GM21737 (cell line): Measurements from ENCODE around the gene ISCU.
"Not testable (repeated sequence)": the region's sequence is repeated elsewhere in the genome, so short reads cannot be mapped to it uniquely, and the experiment has no call there.

ENCODE experiments used
- ATAC-seq: cut with Tn5 transposase; IDR thresholded peaks from one replicate; pipeline ENCODE4 v1.9.1; 2021; ENCODE audit warnings: mild to moderate bottlenecking, moderate library complexity; ENCODE audit not compliant: unreplicated experiment

ISCU gene

DNA sequence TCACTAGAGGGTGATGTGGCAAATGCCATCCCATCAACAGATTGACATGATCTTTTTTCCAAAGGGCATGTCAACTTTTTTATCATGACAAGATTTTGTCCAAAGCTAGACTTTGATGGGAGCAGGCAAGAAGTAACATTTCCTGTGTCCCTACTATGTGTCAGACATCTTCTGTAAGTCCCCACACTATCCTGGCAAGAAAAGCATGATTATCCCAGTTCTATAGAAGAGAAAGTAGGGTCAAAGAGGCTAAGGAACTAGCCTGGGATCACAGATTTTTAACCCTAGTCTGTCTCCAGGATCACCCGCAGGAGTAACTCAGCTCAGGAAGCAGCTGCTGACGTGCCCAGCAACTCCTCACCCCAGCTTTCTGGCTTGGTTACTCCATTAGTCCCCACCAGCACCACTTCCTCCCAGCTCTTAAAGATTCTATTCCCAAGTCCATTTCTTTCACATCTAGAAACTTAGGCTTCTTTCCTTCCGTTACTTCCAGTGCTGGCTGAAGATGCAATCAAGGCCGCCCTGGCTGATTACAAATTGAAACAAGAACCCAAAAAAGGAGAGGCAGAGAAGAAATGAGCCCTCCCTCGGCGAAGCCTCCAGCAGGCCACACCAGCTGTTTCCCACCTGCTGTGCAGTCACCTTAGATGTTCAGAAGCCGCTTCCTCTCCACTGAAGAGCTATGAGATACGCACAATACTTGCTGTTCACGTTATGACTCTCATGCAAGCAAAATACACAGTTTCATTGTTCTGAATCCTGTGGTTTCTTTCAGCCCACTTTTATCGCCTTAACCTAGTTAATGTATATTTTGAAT lies 6.2 kb downstream of the ISCU start:
- peak; percentile 67 for ATAC-seq

- ATAC-seq: no peak
These were observed 8.6 kb downstream of the ISCU start for GRCh38 chr12:108570743-108571608.

GRCh38 chr12:108571609-108572165 lies 9.3 kb downstream of the ISCU start:
- no peak for ATAC-seq

DNA sequence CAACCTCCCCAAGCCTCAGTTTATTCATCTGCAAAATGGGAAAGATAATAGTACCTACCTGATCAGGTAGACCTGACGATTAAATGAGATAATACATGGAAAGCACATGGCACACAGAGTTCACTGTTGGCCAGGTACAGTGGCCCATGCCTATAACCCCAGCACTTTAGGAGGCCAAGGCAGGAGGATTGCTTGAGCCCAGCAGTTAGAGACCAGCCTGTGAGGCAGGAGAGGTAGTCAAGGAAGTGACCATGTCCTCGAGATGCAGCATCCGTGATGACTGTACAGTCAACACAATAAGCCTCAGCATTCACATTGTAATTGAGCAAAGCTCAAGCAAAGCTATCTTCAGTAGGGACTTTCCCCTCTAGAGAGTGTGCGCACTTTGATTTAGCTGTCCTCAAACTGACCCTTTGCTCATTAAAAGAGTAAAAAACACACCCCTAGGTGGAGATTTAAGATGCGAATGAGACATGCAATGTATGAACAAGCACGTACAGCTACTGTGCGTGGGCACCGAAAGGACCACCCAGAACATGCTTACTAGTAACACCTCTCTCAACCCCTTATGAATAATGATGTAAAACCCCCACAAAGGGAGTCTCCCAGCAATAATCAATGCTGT lies 9.9 kb downstream of the ISCU start:
- ATAC-seq: no peak

DNA sequence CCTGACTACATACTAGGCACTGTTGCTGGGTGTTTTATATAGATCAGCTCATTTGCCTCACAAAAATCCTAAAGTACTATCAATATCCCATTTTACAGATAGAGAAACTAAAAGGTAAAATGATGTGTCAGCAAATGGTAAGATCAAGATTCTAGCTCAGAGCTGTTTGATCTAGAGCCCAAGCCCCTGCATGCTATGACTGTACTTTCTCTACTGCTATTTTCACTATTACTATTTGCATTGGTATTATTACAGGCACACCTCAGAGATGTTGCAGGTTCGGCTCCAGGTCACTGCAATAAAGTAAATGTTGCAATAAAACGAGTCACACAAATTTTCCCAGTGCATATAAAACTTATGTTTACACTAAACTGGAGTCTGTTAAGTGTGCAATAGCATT lies 10.9 kb downstream of the ISCU start:
- no peak for ATAC-seq

DNA sequence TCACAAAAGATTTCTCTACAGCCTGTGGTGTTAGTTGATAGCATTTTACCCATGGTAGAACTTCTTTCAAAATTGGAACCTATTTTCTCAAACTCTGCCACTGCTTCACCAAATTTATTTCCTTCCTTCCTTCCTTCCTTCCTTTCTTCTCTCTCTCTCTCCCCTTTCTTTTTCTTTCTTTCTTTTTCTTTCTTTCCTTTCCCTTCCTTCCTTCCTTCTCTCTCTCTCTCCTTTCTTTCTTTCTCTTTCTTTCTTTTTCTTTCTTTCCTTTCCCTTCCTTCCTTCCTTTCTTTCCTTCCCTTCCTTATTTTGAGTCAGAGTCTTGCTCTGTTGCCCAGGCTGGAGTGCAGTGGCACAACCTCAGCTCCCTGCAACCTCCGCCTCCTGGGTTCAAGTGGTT lies 11.9 kb downstream of the ISCU start:
- ATAC-seq: not testable (repeated sequence)

DNA sequence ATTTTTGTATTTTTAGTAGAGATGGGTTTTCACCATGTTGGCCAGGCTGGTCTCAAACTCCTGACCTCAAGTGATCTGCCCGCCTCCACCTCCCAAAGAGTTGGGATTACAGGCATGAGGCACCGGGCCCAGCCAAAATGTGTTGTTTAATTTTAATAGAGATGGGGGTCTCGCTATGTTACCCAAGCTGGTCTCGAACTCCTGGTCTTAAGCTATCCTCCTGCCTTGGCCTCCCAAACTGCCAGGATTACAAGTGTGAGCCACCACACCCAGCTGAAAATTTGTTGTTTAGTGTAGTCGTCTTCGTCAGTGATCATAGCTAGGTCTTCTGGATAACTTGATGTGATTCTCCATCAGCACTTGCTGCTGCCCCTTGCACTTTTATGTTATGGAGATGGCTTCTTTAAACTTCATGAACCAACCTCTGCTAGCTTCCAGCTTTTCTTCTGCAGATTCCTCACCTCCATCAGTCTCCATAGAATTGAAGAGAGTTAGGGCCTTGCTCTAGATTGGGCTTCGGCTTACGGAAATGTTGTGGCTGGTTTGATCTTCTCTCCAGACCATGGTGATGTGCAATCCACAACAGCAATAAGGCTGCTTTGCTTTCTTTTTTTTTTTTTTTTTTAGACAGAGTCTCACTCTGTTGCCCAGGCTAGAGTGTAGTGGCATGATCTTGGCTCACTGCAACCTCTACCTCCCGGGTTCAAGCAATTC lies 13.0 kb downstream of the ISCU start:
- ATAC-seq: no peak

DNA sequence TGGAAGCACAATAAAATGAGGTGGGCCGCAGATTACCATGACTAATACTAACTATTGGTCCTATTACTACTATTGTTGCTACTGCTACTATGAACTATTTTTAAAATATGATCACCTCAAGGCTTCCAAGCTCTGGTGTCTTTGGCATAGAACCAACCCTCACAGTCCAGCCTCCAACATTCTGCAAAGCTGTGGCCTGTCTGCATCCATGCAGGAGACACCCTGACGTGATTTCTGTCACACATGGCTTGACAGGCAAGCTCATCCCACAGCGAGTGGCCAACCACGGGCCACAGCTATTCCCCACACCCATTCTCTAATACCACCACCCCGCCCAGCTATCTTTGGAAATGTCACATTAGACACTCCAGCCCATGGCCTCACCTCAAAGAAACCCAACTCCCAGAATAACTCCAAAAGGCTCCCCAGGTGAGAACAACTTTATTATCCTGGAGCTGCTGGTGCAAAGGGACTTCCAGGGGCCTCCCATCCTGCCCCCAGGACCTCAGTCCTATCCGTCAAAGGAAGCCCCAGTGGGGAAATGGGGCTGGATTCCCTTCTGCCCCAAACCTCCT lies 14.4 kb downstream of the ISCU start:
- no peak for ATAC-seq

GRCh38 chr12:108577458-108577857 lies 15.1 kb downstream of the ISCU start:
- no peak for ATAC-seq

DNA sequence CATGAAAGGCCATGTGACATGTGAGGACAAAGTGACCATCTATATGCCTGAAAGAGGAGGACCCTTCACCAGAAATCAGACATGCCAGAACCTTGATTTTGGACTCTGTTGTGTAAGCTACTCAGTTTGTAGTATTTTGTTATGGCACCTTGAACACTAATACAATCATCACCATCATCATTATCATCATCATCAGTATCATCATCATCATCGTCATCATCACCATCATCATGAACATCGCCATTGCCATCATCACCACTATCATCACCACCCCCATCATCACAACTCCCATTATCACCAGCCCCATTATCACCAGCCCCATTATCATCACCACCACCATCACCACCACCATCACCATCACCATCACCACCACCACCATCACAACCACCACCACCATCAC lies 15.9 kb downstream of the ISCU start:
- no peak for ATAC-seq

- ATAC-seq: no peak
These were observed 16.4 kb downstream of the ISCU start for GRCh38 chr12:108578813-108579212.

GRCh38 chr12:108580531-108580930 lies 18.1 kb downstream of the ISCU start:
- ATAC-seq: no peak

- no peak for ATAC-seq
These were observed 19.2 kb downstream of the ISCU start for GRCh38 chr12:108581311-108582227.

DNA sequence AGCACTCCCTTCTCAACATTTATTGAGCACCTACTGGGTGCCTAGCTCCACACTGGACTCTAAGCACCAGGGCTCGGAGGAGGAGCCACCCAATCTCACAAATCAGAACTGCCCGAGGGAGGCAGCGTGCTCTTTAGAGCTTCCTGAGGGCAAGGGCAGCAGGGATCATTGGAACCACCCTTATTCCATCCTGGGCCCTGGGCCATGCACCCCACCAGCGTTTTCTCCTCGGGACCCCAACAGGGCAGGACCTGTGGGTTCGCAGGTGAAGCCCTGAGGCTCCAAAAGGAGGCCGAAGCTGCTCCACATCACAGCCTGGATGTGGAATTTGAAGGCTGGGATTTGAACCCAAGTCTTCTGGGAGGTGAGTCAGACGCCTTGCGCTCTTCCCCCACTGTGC lies 20.1 kb downstream of the ISCU start:
- ATAC-seq: no peak

DNA sequence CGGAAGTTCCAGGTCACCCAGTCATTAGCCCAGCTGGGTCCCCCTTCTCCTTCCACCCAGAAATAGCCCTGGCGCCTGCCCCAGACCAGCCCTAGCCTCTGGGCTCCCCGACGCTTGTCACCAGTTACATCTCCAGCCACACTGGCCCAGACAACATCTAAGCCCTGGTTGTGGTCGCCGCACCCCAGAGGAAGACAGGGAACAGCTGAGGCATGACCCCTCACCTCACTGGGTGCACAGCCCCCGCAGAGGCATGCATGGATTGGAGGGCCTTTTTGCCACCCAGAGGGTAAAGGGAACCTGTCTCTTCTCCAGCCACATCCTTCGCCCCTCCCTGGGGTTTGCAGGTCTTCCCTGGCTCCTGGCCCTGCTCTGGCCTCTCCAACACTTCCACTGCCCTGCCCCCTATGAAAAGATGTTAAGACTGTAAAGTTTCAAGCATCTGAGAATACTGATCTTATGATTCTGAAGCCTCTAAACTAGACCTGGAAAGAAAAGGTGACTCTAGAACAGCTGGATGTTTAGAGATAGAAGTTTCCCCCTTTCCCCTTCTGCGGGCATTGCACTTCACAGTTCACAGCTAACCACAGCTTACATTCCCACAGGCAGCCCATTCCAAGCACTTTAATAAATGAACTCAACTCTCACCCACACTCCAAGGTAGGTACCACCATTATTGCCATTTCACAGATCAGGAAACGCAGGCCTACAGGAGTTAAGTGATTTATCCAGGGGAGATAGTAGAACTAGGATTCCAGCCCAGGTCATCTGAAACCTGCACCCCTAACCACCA lies 20.8 kb downstream of the ISCU start:
- ATAC-seq: no peak

- ATAC-seq: no peak
These were observed 21.6 kb downstream of the ISCU start for GRCh38 chr12:108583991-108584390.

DNA sequence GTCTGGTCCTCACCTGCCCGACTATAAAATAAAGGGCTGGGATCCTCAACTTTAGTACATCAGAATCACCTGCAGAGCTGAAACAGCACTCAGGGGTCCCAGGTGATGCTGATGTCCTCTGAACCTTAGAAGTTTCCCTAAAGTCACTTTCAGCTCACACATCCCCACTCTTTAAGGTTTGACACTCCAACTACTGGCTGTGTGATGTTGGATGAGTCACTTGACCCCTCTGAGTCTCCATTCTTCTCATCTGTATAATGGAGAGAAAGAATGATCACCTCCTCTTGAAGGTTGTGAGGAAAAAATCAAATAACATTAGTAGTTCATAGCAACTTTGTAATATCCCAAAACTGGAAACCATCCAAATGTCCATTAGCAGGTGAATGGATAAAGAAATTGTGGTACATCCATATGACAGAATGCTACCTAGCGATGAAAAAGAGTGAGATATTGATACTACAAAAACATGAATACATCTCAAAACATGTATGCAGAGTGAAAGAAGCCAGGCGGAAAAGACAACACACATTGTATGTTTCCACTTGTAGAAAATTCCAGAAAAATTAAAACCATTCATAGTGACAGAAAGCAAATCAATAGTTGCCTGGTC lies 22.2 kb downstream of the ISCU start:
- ATAC-seq: no peak

DNA sequence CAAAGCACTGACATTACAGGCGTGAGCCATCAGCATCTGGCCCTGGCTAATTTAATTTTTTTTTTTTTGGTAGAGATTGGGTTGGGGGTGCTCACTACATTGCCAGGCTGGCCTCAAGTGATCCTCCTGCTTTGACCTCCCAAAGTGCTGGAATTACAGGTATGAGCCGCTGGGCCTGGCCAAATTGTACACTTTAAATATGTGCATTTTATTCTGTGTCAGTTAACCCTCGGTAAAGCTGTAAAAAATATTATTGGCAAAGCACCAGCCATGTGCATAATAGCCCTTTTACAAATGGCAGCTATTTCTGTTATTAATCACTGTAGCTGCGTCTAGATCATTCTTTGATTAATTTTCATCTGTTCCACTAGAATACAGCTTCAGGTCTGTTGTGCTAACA lies 23.5 kb downstream of the ISCU start:
- no peak for ATAC-seq
